Lower leg skin (tissue), 4 donors: ENCODE data around the gene HOXC4. TPM values are rescaled to one million over a fixed set of nuclear protein-coding genes. Genes with fewer than 3 reads are reported as not detected.

Experiments used
- DNase-seq, 2 donors: peaks; one replicate each; pipeline ENCODE4 v3.0.0-alpha.2; 2019; ENCODE audit warnings: low spot score in 2 of 2
- H3K4me3 ChIP-seq: fragments of 200-600 bp; sonication (generic); 2 replicates; pipeline ENCODE4 v1.5.1; 2017; ENCODE audit warnings: mild to moderate bottlenecking, low read depth; ENCODE audit not compliant: poor library complexity, severe bottlenecking
- POLR2A ChIP-seq, 2 donors: fragments of 450-650 bp; IDR thresholded peaks; one replicate each; pipeline ENCODE4 v1.6.1; 2016 to 2017; ENCODE audit warnings: antibody characterized with exemption in 2 of 2, mild to moderate bottlenecking in 1 of 2, moderate library complexity in 1 of 2
- WGBS, 2 donors: methylation state at CpG; one replicate each; pipeline ENCODE4 v1.1.5; 2018; 5-methylcytosine and 5-hydroxymethylcytosine counted together
- intact Hi-C: fragments of 100-400 bp; cut with DNase I; formaldehyde crosslinking; loops from one replicate; pipeline ENCODE4 v1.15.0; 2023; ENCODE audit warnings: low total_unique reads
- total RNA-seq, 4 donors: library from RNA; depleted of rRNA; stranded (reverse); fragments of >200 nt; gene quantifications; one replicate each; pipeline ENCODE4 v1.1.0, GENCODE V29; 2016
- TF ChIP-seq, protein P1 (sequence below), 3 donors: fragments of 450-650 bp; IDR thresholded peaks; one replicate each; pipeline ENCODE4 v1.5.1; 2016; ENCODE audit warnings: antibody characterized with exemption in 3 of 3, mild to moderate bottlenecking in 3 of 3, moderate library complexity in 2 of 3

Gene HOXC4
- total RNA-seq, 4 donors from 2014 or later, result 1.7 to 6.1 (median 3.2) TPM

DNA sequence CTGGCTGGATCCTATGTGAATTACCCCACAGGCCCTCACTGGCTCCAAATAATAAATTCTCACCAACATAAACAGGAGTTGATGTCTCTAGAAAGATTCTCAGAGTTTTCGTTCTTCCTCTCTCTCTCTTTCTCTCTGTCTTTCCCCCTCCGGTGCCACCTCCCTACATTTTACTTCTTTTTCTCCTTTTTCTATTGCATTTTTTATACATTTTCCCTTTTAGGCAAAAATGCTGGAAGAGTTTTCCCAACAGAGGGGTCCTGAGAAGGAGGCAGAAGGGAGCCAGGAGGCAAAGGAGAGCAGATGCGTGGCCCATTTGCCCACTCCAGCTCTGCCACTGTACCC, 26.2 kb upstream of the HOXC4 start:
- intact Hi-C loops, result no loop called here
- DNase-seq, result no peak
- no peak overlapping the region for H3K4me3 ChIP-seq
- WGBS, 2 donors, result 44 to 63% methylated on average over 3 of the region's 3 CpGs
- TF ChIP-seq, protein P1, sequence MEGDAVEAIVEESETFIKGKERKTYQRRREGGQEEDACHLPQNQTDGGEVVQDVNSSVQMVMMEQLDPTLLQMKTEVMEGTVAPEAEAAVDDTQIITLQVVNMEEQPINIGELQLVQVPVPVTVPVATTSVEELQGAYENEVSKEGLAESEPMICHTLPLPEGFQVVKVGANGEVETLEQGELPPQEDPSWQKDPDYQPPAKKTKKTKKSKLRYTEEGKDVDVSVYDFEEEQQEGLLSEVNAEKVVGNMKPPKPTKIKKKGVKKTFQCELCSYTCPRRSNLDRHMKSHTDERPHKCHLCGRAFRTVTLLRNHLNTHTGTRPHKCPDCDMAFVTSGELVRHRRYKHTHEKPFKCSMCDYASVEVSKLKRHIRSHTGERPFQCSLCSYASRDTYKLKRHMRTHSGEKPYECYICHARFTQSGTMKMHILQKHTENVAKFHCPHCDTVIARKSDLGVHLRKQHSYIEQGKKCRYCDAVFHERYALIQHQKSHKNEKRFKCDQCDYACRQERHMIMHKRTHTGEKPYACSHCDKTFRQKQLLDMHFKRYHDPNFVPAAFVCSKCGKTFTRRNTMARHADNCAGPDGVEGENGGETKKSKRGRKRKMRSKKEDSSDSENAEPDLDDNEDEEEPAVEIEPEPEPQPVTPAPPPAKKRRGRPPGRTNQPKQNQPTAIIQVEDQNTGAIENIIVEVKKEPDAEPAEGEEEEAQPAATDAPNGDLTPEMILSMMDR (IDR thresholded peaks at IDR 0.05), result no peak
- TF ChIP-seq POLR2A (IDR thresholded peaks at IDR 0.05), result no peak

DNA sequence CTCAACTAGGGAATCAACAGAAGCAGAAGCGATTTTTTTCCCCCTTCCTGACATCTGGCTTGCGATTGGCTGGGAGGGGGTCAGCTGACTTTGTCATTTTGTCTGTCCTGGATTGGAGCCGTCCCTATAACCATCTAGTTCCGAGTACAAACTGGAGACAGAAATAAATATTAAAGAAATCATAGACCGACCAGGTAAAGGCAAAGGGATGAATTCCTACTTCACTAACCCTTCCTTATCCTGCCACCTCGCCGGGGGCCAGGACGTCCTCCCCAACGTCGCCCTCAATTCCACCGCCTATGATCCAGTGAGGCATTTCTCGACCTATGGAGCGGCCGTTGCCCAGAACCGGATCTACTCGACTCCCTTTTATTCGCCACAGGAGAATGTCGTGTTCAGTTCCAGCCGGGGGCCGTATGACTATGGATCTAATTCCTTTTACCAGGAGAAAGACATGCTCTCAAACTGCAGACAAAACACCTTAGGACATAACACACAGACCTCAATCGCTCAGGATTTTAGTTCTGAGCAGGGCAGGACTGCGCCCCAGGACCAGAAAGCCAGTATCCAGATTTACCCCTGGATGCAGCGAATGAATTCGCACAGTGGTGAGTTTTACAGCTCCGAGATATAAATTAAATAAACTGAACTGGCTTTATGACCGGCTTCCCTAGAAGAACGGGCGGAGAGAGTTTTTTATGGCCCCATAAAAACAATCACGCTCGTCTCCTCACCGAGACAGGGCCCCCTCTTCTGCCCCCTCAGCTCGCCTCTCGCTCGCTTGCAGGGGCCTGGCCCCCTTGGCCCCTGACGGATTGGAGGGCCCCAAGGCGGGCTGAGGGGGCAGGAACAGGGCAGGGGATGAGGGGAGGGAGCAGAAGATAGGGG, 25.1 kb upstream of the HOXC4 start, which contains the start of gene HOXC6:
Gene HOXC6 (plus strand): TSS at position 127 of the 888 bp plus-strand sequence. CDS start 82 bp downstream, at position 209.
- H3K4me3 ChIP-seq, result peak within 1 kb of the TSS; percentile 14
- no peak for DNase-seq
- WGBS, 2 donors, result 8 to 16% methylated on average over 36 of the region's 36 CpGs
- no peak for TF ChIP-seq POLR2A (IDR thresholded peaks at IDR 0.05)
- TF ChIP-seq, protein P1 (IDR thresholded peaks at IDR 0.05), result no peak
- intact Hi-C loops, result no loop called here

DNA sequence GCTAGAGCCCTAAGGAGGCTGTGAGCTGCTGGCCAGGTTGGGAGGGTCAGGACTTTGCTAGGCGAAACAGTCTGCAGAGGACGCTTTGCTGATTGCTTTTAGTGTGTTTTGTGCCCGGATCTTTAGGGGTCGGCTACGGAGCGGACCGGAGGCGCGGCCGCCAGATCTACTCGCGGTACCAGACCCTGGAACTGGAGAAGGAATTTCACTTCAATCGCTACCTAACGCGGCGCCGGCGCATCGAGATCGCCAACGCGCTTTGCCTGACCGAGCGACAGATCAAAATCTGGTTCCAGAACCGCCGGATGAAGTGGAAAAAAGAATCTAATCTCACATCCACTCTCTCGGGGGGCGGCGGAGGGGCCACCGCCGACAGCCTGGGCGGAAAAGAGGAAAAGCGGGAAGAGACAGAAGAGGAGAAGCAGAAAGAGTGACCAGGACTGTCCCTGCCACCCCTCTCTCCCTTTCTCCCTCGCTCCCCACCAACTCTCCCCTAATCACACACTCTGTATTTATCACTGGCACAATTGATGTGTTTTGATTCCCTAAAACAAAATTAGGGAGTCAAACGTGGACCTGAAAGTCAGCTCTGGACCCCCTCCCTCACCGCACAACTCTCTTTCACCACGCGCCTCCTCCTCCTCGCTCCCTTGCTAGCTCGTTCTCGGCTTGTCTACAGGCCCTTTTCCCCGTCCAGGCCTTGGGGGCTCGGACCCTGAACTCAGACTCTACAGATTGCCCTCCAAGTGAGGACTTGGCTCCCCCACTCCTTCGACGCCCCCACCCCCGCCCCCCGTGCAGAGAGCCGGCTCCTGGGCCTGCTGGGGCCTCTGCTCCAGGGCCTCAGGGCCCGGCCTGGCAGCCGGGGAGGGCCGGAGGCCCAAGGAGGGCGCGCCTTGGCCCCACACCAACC, 23.9 kb upstream of the HOXC4 start:
- 38 to 52% methylated on average over 50 to 53 of the region's 53 CpGs for WGBS, 2 donors
- no peak for DNase-seq
- H3K4me3 ChIP-seq, result no peak overlapping the region
- TF ChIP-seq, protein P1 (IDR thresholded peaks at IDR 0.05), result no peak
- no peak for TF ChIP-seq POLR2A (IDR thresholded peaks at IDR 0.05)
- intact Hi-C loops, result loop anchor here (5.0 kb wide), 1 partner anchor 163 kb away; no protein-coding TSS in a partner anchor

DNA sequence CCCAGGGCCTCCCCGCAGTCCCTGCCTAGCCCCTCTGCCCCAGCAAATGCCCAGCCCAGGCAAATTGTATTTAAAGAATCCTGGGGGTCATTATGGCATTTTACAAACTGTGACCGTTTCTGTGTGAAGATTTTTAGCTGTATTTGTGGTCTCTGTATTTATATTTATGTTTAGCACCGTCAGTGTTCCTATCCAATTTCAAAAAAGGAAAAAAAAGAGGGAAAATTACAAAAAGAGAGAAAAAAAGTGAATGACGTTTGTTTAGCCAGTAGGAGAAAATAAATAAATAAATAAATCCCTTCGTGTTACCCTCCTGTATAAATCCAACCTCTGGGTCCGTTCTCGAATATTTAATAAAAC, 23.2 kb upstream of the HOXC4 start:
- DNase-seq, result no peak
- 55 to 58% methylated on average over 7 of the region's 7 CpGs for WGBS, 2 donors
- TF ChIP-seq, protein P1 (IDR thresholded peaks at IDR 0.05), result no peak
- TF ChIP-seq POLR2A (IDR thresholded peaks at IDR 0.05), result no peak
- H3K4me3 ChIP-seq, result no peak overlapping the region
- intact Hi-C loops, result loop anchor here (5.0 kb wide), 1 partner anchor 162 kb away; no protein-coding TSS in a partner anchor

DNA sequence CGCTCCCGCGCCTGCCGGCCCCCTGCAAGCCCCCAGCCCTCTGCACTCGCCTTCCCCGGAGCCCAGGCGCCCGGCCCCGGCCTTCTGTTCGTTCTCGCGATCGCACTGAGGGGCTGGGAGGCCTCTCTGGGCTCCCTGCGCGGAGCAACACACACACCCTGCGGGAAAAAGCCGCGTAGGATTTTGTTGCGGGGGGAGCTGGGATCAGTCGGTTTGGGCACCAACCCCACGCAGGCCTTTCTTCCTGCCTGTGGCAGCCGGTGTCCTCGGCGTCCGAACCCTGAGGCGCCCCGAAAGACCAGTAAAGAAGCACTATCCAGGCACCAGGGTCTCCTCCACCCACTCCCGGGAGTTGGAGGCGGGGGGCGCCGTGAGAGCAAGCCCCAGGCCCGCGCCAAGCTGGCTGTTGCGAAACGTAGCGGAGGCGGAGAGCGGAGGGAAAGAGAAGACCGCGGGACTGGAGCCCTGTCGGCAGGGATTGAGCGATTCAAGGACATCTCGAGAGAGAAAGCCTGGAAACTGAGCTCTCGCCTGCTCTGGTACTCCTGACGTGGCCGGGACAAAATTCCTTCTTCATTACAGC, 22.7 kb upstream of the HOXC4 start:
- TF ChIP-seq POLR2A (IDR thresholded peaks at IDR 0.05), result no peak
- TF ChIP-seq, protein P1 (IDR thresholded peaks at IDR 0.05), result no peak
- no peak for DNase-seq
- intact Hi-C loops, result loop anchor here (5.0 kb wide), 1 partner anchor 161 kb away; no protein-coding TSS in a partner anchor
- WGBS, 2 donors, result 56 to 58% methylated on average over 45 to 46 of the region's 46 CpGs
- H3K4me3 ChIP-seq, result no peak overlapping the region
